K562 (cell line): ENCODE measurements around the gene SIRT7. TPM values are rescaled to one million over a fixed set of nuclear protein-coding genes. Genes with fewer than 3 reads are reported as not detected.

Source experiments
- ARHGAP35 ChIP-seq: fragments of 450-650 bp; IDR thresholded peaks from 2 replicates; pipeline ENCODE4 v1.6.1; 2018; ENCODE audit not compliant: partially characterized antibody
- ARID3A ChIP-seq: IDR thresholded peaks from 2 replicates; pipeline ENCODE4 v1.6.1; 2012; ENCODE audit warnings: low read depth, low read length, improper control_type of control experiment, borderline replicate concordance
- ATF1 ChIP-seq, 2 experiments: fragments of 450-650 bp in 1 of 2; IDR thresholded peaks; 2 replicates each; pipeline ENCODE4 v1.6.1; 2016; ENCODE audit warnings: missing compliant biosample characterization in 1 of 2, missing genetic modification characterization in 1 of 2
- BCLAF1 ChIP-seq, 2 experiments: fragments of 450-650 bp in 1 of 2; IDR thresholded peaks; 2 replicates each; pipeline ENCODE4 v1.6.1; 2011 to 2017; ENCODE audit warnings: low read depth in 2 of 2, antibody characterized with exemption in 1 of 2, borderline replicate concordance in 1 of 2, low read length in 1 of 2, mild to moderate bottlenecking in 1 of 2, mixed read lengths in 1 of 2; ENCODE audit not compliant: control insufficient read depth in 1 of 2
- CC2D1A ChIP-seq: fragments of 450-650 bp; IDR thresholded peaks from 2 replicates; pipeline ENCODE4 v1.6.1; 2017; ENCODE audit warnings: mild to moderate bottlenecking
- ESRRA ChIP-seq: fragments of 450-650 bp; IDR thresholded peaks from 2 replicates; pipeline ENCODE4 v1.6.1; 2014; ENCODE audit warnings: low read depth, mild to moderate bottlenecking, moderate library complexity, borderline replicate concordance
- FUS ChIP-seq: fragments of 200-400 bp; formaldehyde crosslinking; optimal IDR thresholded peaks from 2 replicates; pipeline ENCODE3; 2017; ENCODE audit warnings: low read depth, low read length
- HIVEP1 ChIP-seq: fragments of 250-450 bp; sonication (Bioruptor Pico); IDR thresholded peaks from 2 replicates; pipeline ENCODE4 v1.4.0; 2020; ENCODE audit warnings: mild to moderate bottlenecking
- HNRNPK ChIP-seq: fragments of 200-400 bp; formaldehyde crosslinking; IDR thresholded peaks from one replicate; pipeline ENCODE4 v1.6.1; 2018; ENCODE audit warnings: mild to moderate bottlenecking, low read depth, low read length; ENCODE audit not compliant: poor library complexity, severe bottlenecking
- KLF6 ChIP-seq: fragments of 250-450 bp; sonication (Bioruptor Pico); IDR thresholded peaks from 2 replicates; pipeline ENCODE4 v1.4.0; 2020; ENCODE audit warnings: mild to moderate bottlenecking, moderate library complexity, borderline replicate concordance
- MED1 ChIP-seq: sonication (generic); formaldehyde crosslinking; IDR thresholded peaks from 2 replicates; pipeline ENCODE4 v1.8.1; 2023; ENCODE audit warnings: missing genetic modification reagents, borderline replicate concordance
- MLLT1 ChIP-seq, 2 experiments: fragments of 450-650 bp; IDR thresholded peaks; 2 replicates each; pipeline ENCODE4 v1.6.1; 2016
- POLR2G ChIP-seq: fragments of 200-400 bp; formaldehyde crosslinking; IDR thresholded peaks from 2 replicates; pipeline ENCODE4 v1.6.1; 2017; ENCODE audit warnings: low read depth, mild to moderate bottlenecking, antibody characterized with exemption, low read length, moderate library complexity
- RNF219 ChIP-seq: fragments of 250-450 bp; sonication (Bioruptor Pico); IDR thresholded peaks from 2 replicates; pipeline ENCODE4 v1.5.0; 2022; ENCODE audit warnings: mild to moderate bottlenecking
- SRF ChIP-seq, 2 experiments: fragments of 250-450, 450-650 bp in 1 of 2; sonication (Bioruptor Pico) in 1 of 2; sonication (generic) in 1 of 2; formaldehyde crosslinking; IDR thresholded peaks; 2 replicates each; pipeline versions ENCODE4 v1.5.0 to v1.5.1; 2020 to 2022; ENCODE audit warnings: mild to moderate bottlenecking in 1 of 2, missing genetic modification reagents in 1 of 2
- SRSF9 ChIP-seq: fragments of 200-400 bp; formaldehyde crosslinking; IDR thresholded peaks from 2 replicates; pipeline ENCODE4 v1.6.1; 2017; ENCODE audit warnings: low read depth, low read length, borderline replicate concordance
- ZNF644 ChIP-seq: fragments of 200-800 bp; sonication (Bioruptor generic); IDR thresholded peaks from 2 replicates; pipeline ENCODE4 v1.6.1; 2016; ENCODE audit warnings: low read depth, missing genetic modification characterization, missing compliant biosample characterization
- polyA plus RNA-seq, 8 experiments: library from polyadenylated mRNA; depleted of rRNA in 4 of 8; stranded (reverse) in 5 of 8; unstranded in 3 of 8; fragments of >200 nt; fragmentation: Nextera tagmentation in 2 of 8; fragmentation: Illumina TruSeq in 1 of 8; extraction: Ambion mirVana in 2 of 8; extraction: Trizol in 1 of 8; gene quantifications; 2 replicates each; pipeline versions ENCODE4 v1.2.1 to v1.2.3, GENCODE V29; 2011 to 2014; ENCODE audit warnings: inconsistent platforms in 1 of 8, missing spikeins in 1 of 8
- total RNA-seq, 7 experiments: library from RNA; depleted of rRNA in 6 of 7; stranded (reverse); fragments of >200 nt in 6 of 7; fragmentation: Illumina TruSeq in 2 of 7; extraction: Trizol in 2 of 7; gene quantifications; 2 replicates each; pipeline versions ENCODE4 v1.2.1 to v1.2.3, GENCODE V29; 2011 to 2021; ENCODE audit warnings: low replicate concordance in 1 of 7

The SIRT7 gene
- total and polyA plus RNA-seq, 9 of the 15 experiments (the other 6 are each of a cell fraction or from before 2014, with no cell fraction given) = 1.6 to 54.8 (median 20.3) TPM

GRCh38 chr17:81920612-81921536 is 2.9 kb upstream of the SIRT7 start (continued):
- TF ChIP-seq ARID3A (no peak), ZNF644 (tag) (no peak), BCLAF1 (IDR thresholded peaks at IDR 0.05; ENCODE audit: borderline replicate concordance in 1 of 2, control insufficient read depth in 1 of 2, low read depth in 2 of 2, low read length in 1 of 2) (no peak), ARHGAP35 (no peak), ESRRA (no peak), KLF6 (CRISPR knock-in tag) (no peak), MED1 (CRISPR knock-in tag) (no peak), RNF219 (CRISPR knock-in tag) (no peak), ATF1 (CRISPR knock-in tag; IDR thresholded peaks at IDR 0.05) (no peak), ATF1 (tag; IDR thresholded peaks at IDR 0.05) (no peak), SRF (CRISPR knock-in tag; IDR thresholded peaks at IDR 0.05) (no peak), HIVEP1 (no peak), MLLT1 (IDR thresholded peaks at IDR 0.05) (no peak), POLR2G (peak; percentile 72), HNRNPK (no peak), CC2D1A (no peak), FUS (no peak), SRSF9 (no peak)
